GM23248 (cell line): ENCODE measurements around the gene RETSAT. TPM values are rescaled to one million over a fixed set of nuclear protein-coding genes. Genes with fewer than 3 reads are reported as not detected.
A peak's percentile ranks its signal among the peaks of the same experiment; 100 is the strongest.
"Not testable (repeated sequence)": the region's sequence is repeated elsewhere in the genome, so short reads cannot be mapped to it uniquely, and the experiment has no call there.

ENCODE experiments used
- DNase-seq: peaks from one replicate; pipeline ENCODE4 v3.0.0-alpha.2; 2015
- H2AFZ ChIP-seq: fragments of 200-600 bp; sonication (generic); 2 replicates; pipeline ENCODE4 v1.6.1; 2016; ENCODE audit warnings: antibody characterized with exemption
- H3F3A ChIP-seq: fragments of 200-600 bp; sonication (generic); 2 replicates; pipeline ENCODE4 v1.6.1; 2016; ENCODE audit warnings: mild to moderate bottlenecking, antibody characterized with exemption, mixed run types; ENCODE audit not compliant: insufficient read depth
- H3K27ac ChIP-seq: fragments of 200-600 bp; sonication (generic); 2 replicates; pipeline ENCODE4 v1.5.1; 2016; ENCODE audit warnings: mild to moderate bottlenecking
- H3K27me3 ChIP-seq: fragments of 200-600 bp; sonication (generic); replicated peaks from 2 replicates; pipeline ENCODE4 v1.6.1; 2016; ENCODE audit warnings: mild to moderate bottlenecking; ENCODE audit not compliant: insufficient read depth
- H3K36me3 ChIP-seq: fragments of 200-600 bp; sonication (generic); 2 replicates; pipeline ENCODE4 v1.6.1; 2016; ENCODE audit warnings: low read depth, mild to moderate bottlenecking
- H3K4me1 ChIP-seq: fragments of 200-600 bp; sonication (generic); 2 replicates; pipeline ENCODE4 v1.6.1; 2016; ENCODE audit warnings: mild to moderate bottlenecking; ENCODE audit not compliant: insufficient read depth
- H3K4me2 ChIP-seq: fragments of 200-600 bp; sonication (generic); one replicate; pipeline ENCODE4 v1.6.1; 2016; ENCODE audit warnings: mild to moderate bottlenecking; ENCODE audit not compliant: unreplicated experiment
- H3K4me3 ChIP-seq: fragments of 200-600 bp; sonication (generic); 2 replicates; pipeline ENCODE4 v1.5.1; 2016; ENCODE audit warnings: mild to moderate bottlenecking
- H3K79me2 ChIP-seq: fragments of 200-600 bp; sonication (generic); 2 replicates; pipeline ENCODE4 v1.6.1; 2016; ENCODE audit warnings: mild to moderate bottlenecking; ENCODE audit not compliant: insufficient read depth
- H3K9ac ChIP-seq: fragments of 200-600 bp; sonication (generic); 2 replicates; pipeline ENCODE4 v1.6.1; 2016; ENCODE audit warnings: mild to moderate bottlenecking
- H3K9me2 ChIP-seq: fragments of 200-600 bp; sonication (generic); 2 replicates; pipeline ENCODE4 v1.6.1; 2016; ENCODE audit warnings: mixed run types, mild to moderate bottlenecking, moderate library complexity; ENCODE audit not compliant: insufficient read depth
- H3K9me3 ChIP-seq: fragments of 200-600 bp; sonication (generic); one replicate; pipeline ENCODE4 v1.6.1; 2017; ENCODE audit warnings: low read depth
- H4K20me1 ChIP-seq: fragments of 200-600 bp; sonication (generic); 2 replicates; pipeline ENCODE4 v1.6.0; 2016; ENCODE audit not compliant: insufficient read depth
- EZH2 ChIP-seq: fragments of 200-600 bp; sonication (generic); IDR thresholded peaks from 2 replicates; pipeline ENCODE4 v1.6.1; 2018; ENCODE audit warnings: antibody characterized with exemption, mild to moderate bottlenecking; ENCODE audit not compliant: insufficient read depth, poor library complexity, severe bottlenecking
- EZH2phosphoT487 ChIP-seq: fragments of 200-600 bp; sonication (generic); IDR thresholded peaks from 2 replicates; pipeline ENCODE4 v1.6.1; 2018; ENCODE audit warnings: antibody characterized with exemption, moderate library complexity, mild to moderate bottlenecking, low read depth; ENCODE audit not compliant: insufficient read depth
- WGBS, 2 experiments: methylation state at CpG; one replicate each; pipeline ENCODE4 v1.1.6; 2015 to 2017; ENCODE audit warnings: low lambda C conversion rate in 2 of 2, low coverage in 1 of 2; ENCODE audit errors: missing lambda C conversion rate in 2 of 2; 5-methylcytosine and 5-hydroxymethylcytosine counted together
- in situ Hi-C: fragments of 300-500 bp; cut with MboI; formaldehyde crosslinking; loops from 2 replicates; pipeline ENCODE4 v1.15.0; 2020
- polyA plus RNA-seq: library from polyadenylated mRNA; unstranded; fragments of >200 nt; fragmentation: Nextera tagmentation; extraction: Ambion mirVana; gene quantifications from 2 replicates; pipeline ENCODE4 v1.2.1, GENCODE V29; 2016
- total RNA-seq: library from RNA; depleted of rRNA; stranded (reverse); fragments of >200 nt; shearing (Covaris generic); gene quantifications from 2 replicates; pipeline ENCODE4 v1.2.3, GENCODE V29; 2014

RETSAT gene
- total and polyA plus RNA-seq, 2 experiments from 2014 or later, result 20.4 to 68.6 TPM

DNA sequence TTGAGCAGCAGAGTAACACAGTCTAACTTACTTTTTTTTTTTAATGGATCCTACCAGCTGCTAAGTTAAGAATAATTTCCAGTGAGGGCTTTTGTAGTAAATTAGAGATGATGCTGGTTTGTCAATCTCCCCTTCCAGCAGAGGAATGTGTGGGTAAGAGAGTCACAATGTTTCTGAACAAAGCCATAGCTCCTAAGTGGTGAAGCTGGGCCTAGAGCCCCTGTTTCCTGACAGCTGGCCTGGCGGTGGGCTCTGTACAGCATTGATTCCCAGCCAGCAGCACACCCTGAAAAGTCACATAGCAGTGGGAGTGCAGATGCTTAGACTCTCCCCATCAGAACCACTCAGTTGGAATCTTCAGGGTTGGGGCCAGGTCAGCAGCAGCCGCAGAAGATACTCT is 31.4 kb upstream of the RETSAT start:
- no peak for TF ChIP-seq EZH2phosphoT487
- TF ChIP-seq EZH2, result no peak
- Histone ChIP-seq H3K27ac (no peak overlapping the region), H3K4me2 (no peak overlapping the region), H3K4me1 (peaks cover 11% of the 10 kb centered on the region), H2AFZ (no peak overlapping the region), H3K9ac (no peak overlapping the region), H3K79me2 (no peaks in the 10 kb centered on the region), H3F3A (peaks cover 7% of the 10 kb centered on the region; the same call in 1 of the 2 replicates), H4K20me1 (no peaks in the 10 kb centered on the region), H3K36me3 (peaks cover 27% of the 10 kb centered on the region; the same call in 1 of the 2 replicates), H3K9me3 (no peaks in the 10 kb centered on the region), H3K9me2 (no peaks in the 10 kb centered on the region), H3K27me3 (no peaks in the 10 kb centered on the region), H3K4me3 (no peak overlapping the region)
- 80 to 81% methylated on average over 2 of the region's 2 CpGs for WGBS, 2 experiments
- DNase-seq, result no peak
- in situ Hi-C loops, result no loop called here

DNA sequence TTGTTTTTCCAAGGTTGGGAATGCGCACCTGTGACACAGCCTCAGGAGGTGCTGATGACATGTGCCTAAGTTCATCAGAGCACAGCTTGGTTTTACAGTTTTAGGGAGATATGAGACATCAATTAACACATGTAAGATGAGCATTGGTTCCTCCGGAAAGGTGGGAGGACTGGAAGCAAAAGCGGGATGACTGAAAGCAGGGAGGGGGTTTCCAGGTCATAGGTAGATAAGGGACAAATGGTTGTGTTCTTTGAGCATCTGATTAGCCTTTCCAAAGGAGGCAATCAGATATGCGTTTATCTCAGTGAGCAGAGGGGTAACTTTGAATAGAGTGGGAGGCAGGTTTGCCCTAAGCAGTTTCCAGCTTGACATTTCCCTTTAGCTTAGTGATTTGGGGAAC is 29.5 kb upstream of the RETSAT start:
- Histone ChIP-seq H4K20me1 (no peaks in the 10 kb centered on the region), H3K9me3 (no peaks in the 10 kb centered on the region), H3K4me1 (peaks cover 11% of the 10 kb centered on the region), H3F3A (peaks cover 7% of the 10 kb centered on the region; the same call in 1 of the 2 replicates), H3K79me2 (no peaks in the 10 kb centered on the region), H2AFZ (no peak overlapping the region), H3K4me3 (no peak overlapping the region), H3K36me3 (peaks cover 40% of the 10 kb centered on the region), H3K4me2 (no peak overlapping the region), H3K9ac (no peak overlapping the region), H3K9me2 (no peaks in the 10 kb centered on the region), H3K27ac (no peak overlapping the region), H3K27me3 (no peaks in the 10 kb centered on the region)
- TF ChIP-seq EZH2phosphoT487 (no peak), EZH2 (no peak)
- DNase-seq, result no peak
- in situ Hi-C loops, result no loop called here
- WGBS, 2 experiments, result 77 to 79% methylated on average over 4 of the region's 4 CpGs

DNA sequence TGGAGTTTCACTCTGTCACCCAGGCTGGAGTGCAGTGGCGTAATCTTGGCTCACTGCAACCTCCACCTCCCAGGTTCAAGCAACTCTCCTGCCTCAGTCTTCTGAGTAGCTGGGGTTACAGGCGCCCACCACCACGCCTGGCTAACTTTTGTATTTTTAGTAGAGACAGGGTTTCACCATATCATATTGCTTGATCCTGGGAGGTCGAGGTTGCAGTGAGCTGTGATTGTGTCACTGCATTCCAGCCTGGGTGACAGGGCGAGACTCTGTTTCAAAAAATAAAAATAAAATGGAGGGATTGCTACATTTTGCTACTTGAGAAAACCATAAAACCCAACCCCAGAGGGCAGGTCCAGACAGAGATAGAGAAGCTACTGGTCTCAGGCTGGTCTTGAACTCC is 28.8 kb upstream of the RETSAT start:
- H4K20me1 ChIP-seq, H3K9me3 ChIP-seq, H3K4me3 ChIP-seq, H3K9ac ChIP-seq, H3K79me2 ChIP-seq, H3K27me3 ChIP-seq, H3K9me2 ChIP-seq, in situ Hi-C loops, H2AFZ ChIP-seq, H3F3A ChIP-seq: not testable (repeated sequence)
- H3K4me1 ChIP-seq, result peaks cover 11% of the 10 kb centered on the region
- H3K36me3 ChIP-seq, result peaks cover 40% of the 10 kb centered on the region
- 47 to 51% methylated on average over 5 of the region's 5 CpGs for WGBS, 2 experiments
- H3K27ac ChIP-seq, result peak overlapping the region; percentile 52
- peak; percentile 56 for DNase-seq
- H3K4me2 ChIP-seq, result peak overlapping the region; percentile 33

DNA sequence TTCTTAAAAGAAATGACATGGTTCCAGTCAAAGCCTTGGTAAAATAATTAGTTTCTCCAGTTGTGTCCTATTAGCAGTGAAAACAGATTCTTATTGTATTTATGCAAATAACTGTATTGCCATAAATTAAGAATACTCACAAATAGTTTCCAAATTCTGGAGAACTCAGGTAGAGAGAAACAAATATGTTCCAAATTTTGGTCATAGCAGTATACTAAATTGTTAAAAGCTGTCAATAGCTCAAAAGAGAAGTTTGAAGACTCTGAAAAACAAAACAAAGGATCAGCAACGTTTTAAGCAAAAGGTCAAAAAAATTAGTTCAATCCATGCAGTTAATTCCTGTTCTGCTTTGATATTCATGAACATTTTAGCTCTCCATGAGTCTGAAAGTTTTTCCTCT is 25.7 kb upstream of the RETSAT start:
- Histone ChIP-seq H4K20me1 (no peaks in the 10 kb centered on the region), H3K27ac (no peak overlapping the region), H3K4me1 (peaks cover 11% of the 10 kb centered on the region), H3K9me3 (no peaks in the 10 kb centered on the region), H3K36me3 (peaks cover 29% of the 10 kb centered on the region), H2AFZ (no peak overlapping the region), H3K27me3 (no peaks in the 10 kb centered on the region), H3K79me2 (no peaks in the 10 kb centered on the region), H3K4me2 (no peak overlapping the region), H3K9me2 (no peaks in the 10 kb centered on the region), H3K4me3 (no peak overlapping the region), H3K9ac (no peak overlapping the region), H3F3A (peaks cover 7% of the 10 kb centered on the region; the same call in 1 of the 2 replicates)
- WGBS, 2 experiments, result 0% methylated on average over 1 of the region's 1 CpG
- TF ChIP-seq EZH2phosphoT487 (no peak), EZH2 (no peak)
- DNase-seq, result no peak
- in situ Hi-C loops, result no loop called here

DNA sequence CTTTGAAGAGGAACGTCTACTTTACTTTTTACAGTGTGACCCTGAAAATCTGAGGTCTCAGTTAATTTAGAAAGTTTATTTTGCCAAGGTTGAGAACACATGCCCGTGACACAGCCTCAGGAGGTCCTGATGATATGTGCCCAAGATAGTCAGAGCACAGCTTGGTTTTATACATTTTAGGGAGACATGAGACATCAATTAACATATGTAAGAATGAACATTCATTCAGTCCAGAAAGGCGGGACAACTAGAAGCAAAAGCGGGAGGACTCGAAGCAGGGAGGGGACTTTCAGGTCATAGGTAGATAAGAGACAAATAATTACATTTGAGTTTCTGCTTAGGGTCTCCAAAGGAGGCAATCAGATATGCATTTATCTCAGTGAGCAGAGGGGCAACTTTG is 23.9 kb upstream of the RETSAT start:
- WGBS, 2 experiments, result 90 to 91% methylated on average over 5 of the region's 5 CpGs
- peaks cover 7% of the 10 kb centered on the region; the same call in 1 of the 2 replicates for H3F3A ChIP-seq
- DNase-seq, result no peak
- no peak overlapping the region for H3K4me3 ChIP-seq
- in situ Hi-C loops, result no loop called here
- no peak overlapping the region for H2AFZ ChIP-seq
- H3K79me2 ChIP-seq, result no peaks in the 10 kb centered on the region
- no peaks in the 10 kb centered on the region for H3K27me3 ChIP-seq
- peaks cover 26% of the 10 kb centered on the region for H3K36me3 ChIP-seq
- H3K9me3 ChIP-seq, result no peaks in the 10 kb centered on the region
- no peaks in the 10 kb centered on the region for H4K20me1 ChIP-seq
- H3K4me2 ChIP-seq, result no peak overlapping the region
- H3K27ac ChIP-seq, result no peak overlapping the region
- H3K9ac ChIP-seq, result no peak overlapping the region
- peaks cover 7% of the 10 kb centered on the region for H3K4me1 ChIP-seq
- H3K9me2 ChIP-seq, result no peaks in the 10 kb centered on the region
- TF ChIP-seq EZH2phosphoT487 (no peak), EZH2 (no peak)
